Body of pancreas (tissue), 4 donors: ENCODE measurements around the gene CYTH1.

Source experiments
- POLR2A ChIP-seq, 3 donors: fragments of 450-650 bp; IDR thresholded peaks; one replicate each; pipeline ENCODE4 v1.6.1; 2016; ENCODE audit warnings: antibody characterized with exemption in 3 of 3, mild to moderate bottlenecking in 2 of 3
- TF ChIP-seq, protein P1 (sequence below), 7 experiments: fragments of 450-650 bp in 4 of 7; fragments of 200-600 bp in 3 of 7; sonication (generic) in 3 of 7; IDR thresholded peaks; one replicate each; pipeline ENCODE4 v1.5.1; 2016 to 2019; ENCODE audit warnings: antibody characterized with exemption in 7 of 7

DNA sequence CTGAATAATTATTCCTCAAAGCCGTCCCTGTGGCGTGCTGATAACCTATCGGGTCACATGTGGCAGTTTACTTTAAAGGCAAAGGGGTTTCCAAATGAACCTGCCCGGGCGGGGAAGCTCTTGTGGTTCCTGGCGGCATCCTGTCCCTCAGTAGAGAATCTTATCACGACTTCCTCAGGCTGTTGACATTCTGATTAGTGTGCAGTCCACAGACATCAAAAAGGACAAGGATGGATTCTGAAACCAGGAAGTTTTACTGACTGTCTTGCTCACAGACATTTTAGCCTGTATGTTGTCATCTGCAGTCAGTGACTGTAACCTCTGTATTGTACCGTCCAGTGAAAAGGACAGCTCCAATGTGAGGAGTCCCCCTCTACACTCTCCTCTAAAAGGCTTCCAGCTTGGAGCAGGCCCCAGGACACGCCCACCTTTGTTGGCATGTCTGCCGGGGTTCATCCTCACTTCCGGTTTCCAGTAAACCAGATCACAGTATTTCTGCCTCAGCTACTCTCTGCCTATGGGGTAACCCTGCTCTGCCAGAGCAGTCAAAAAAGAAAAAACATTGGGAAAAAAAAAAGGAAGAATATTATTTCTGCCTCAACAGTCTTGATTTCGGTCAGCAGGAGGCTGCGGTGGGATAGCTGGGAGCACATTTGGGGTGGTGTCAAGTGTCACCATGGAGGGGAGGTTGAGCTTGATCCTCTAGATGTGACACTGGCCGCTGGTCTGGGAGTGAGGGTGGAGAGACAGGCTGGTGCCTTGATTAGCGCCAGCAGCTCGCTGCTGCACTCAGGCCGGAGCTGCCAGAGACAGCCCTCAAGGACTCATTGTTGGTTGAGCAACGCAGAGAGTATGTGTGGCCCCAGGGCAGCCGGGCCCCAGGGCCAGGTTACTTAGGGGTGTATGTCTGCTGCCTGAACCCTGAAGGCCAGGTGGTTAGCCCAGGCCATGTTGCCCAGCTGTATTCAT is 115.8 kb downstream of the CYTH1 start:
- TF ChIP-seq, protein P1, sequence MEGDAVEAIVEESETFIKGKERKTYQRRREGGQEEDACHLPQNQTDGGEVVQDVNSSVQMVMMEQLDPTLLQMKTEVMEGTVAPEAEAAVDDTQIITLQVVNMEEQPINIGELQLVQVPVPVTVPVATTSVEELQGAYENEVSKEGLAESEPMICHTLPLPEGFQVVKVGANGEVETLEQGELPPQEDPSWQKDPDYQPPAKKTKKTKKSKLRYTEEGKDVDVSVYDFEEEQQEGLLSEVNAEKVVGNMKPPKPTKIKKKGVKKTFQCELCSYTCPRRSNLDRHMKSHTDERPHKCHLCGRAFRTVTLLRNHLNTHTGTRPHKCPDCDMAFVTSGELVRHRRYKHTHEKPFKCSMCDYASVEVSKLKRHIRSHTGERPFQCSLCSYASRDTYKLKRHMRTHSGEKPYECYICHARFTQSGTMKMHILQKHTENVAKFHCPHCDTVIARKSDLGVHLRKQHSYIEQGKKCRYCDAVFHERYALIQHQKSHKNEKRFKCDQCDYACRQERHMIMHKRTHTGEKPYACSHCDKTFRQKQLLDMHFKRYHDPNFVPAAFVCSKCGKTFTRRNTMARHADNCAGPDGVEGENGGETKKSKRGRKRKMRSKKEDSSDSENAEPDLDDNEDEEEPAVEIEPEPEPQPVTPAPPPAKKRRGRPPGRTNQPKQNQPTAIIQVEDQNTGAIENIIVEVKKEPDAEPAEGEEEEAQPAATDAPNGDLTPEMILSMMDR (IDR thresholded peaks at IDR 0.05) = no peak
- TF ChIP-seq POLR2A (IDR thresholded peaks at IDR 0.05) = no peak
